ENCODE results near the gene PARD6A.

PARD6A gene

GRCh38 chr16:67660564-67661028 is at the start of gene PARD6A:
Gene PARD6A (plus strand): TSS chr16:67660960. CDS start chr16:67661039, 79 bp downstream.
- peak within 1 kb of the TSS; percentile 99 for H3K4me2 ChIP-seq (ENCODE audit: low read depth, low read length)
- H3K9ac ChIP-seq (ENCODE audit: low read length): peak within 1 kb of the TSS; percentile 95
- H3K9me3 ChIP-seq (replicated peaks; ENCODE audit: insufficient read depth, low read length): no peaks in the 10 kb centered on the region
- no peaks in the 10 kb centered on the region for H4K20me1 ChIP-seq (ENCODE audit: insufficient read depth, low read length)
- H3K27ac ChIP-seq (ENCODE audit: low read length): peak within 1 kb of the TSS; percentile 96
- H3K4me1 ChIP-seq (ENCODE audit: low read length): peaks cover 14% of the 10 kb centered on the region
- H3K36me3 ChIP-seq (replicated peaks; ENCODE audit: insufficient read depth, low read length): no peaks in the 10 kb centered on the region
- no peak for TF ChIP-seq EZH2 (optimal IDR thresholded peaks at IDR 0.05; ENCODE audit: low read depth, low read length)
- TF ChIP-seq EZH2phosphoT487 (IDR thresholded peaks at IDR 0.05; ENCODE audit: low read length): no peak
- TF ChIP-seq, protein P1, sequence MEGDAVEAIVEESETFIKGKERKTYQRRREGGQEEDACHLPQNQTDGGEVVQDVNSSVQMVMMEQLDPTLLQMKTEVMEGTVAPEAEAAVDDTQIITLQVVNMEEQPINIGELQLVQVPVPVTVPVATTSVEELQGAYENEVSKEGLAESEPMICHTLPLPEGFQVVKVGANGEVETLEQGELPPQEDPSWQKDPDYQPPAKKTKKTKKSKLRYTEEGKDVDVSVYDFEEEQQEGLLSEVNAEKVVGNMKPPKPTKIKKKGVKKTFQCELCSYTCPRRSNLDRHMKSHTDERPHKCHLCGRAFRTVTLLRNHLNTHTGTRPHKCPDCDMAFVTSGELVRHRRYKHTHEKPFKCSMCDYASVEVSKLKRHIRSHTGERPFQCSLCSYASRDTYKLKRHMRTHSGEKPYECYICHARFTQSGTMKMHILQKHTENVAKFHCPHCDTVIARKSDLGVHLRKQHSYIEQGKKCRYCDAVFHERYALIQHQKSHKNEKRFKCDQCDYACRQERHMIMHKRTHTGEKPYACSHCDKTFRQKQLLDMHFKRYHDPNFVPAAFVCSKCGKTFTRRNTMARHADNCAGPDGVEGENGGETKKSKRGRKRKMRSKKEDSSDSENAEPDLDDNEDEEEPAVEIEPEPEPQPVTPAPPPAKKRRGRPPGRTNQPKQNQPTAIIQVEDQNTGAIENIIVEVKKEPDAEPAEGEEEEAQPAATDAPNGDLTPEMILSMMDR (IDR thresholded peaks at IDR 0.05; ENCODE audit: low read length): no peak
- H2AFZ ChIP-seq (ENCODE audit: low read length): peak within 1 kb of the TSS; percentile 98
- peak; percentile 99 for DNase-seq
- peak within 1 kb of the TSS; percentile 93 for H3K4me3 ChIP-seq (ENCODE audit: low read length)
- no peaks in the 10 kb centered on the region for H3K9me2 ChIP-seq (replicated peaks; ENCODE audit: insufficient read depth, low read length)
- H3K27me3 ChIP-seq (replicated peaks; ENCODE audit: insufficient read depth, low read length): no peaks in the 10 kb centered on the region
- H3K79me2 ChIP-seq (ENCODE audit: low read length): peaks cover 49% of the 10 kb centered on the region
- H3F3A ChIP-seq (ENCODE audit: insufficient read depth, low read length): peaks cover 15% of the 10 kb centered on the region; the same call in 1 of the 2 replicates

DNA sequence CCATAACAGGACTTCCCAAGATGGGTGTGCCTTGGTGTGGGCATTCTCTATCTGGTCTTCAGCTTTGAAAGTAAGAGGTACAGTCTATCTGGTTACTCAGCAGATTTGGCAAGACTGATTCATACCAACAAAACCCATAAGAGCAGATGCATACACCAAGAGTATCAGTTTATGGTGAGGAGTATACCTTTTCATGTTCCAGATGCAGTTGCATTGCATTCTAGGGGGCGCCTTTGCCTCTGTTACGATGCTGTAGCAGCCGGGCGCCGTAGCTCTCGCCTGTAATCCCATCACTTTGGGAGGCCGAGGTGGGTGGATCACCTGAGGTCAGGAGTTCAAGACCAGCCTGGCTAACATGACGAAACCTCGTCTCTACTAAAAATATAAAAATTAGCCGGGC is 47.0 kb upstream of the PARD6A start:
- Histone ChIP-seq H3K36me3 (replicated peaks; ENCODE audit: insufficient read depth, low read length) (peaks cover 18% of the 10 kb centered on the region; the same call in 1 of the 2 replicates), H4K20me1 (ENCODE audit: insufficient read depth, low read length) (no peaks in the 10 kb centered on the region), H3F3A (ENCODE audit: insufficient read depth, low read length) (no peaks in the 10 kb centered on the region), H3K4me1 (ENCODE audit: low read length) (no peaks in the 10 kb centered on the region), H3K4me2 (ENCODE audit: low read depth, low read length) (no peak overlapping the region), H3K4me3 (ENCODE audit: low read length) (no peak overlapping the region), H2AFZ (ENCODE audit: low read length) (no peak overlapping the region), H3K9me2 (replicated peaks; ENCODE audit: insufficient read depth, low read length) (no peaks in the 10 kb centered on the region), H3K27me3 (replicated peaks; ENCODE audit: insufficient read depth, low read length) (no peaks in the 10 kb centered on the region), H3K9ac (ENCODE audit: low read length) (no peak overlapping the region), H3K79me2 (ENCODE audit: low read length) (peaks cover 70% of the 10 kb centered on the region), H3K27ac (ENCODE audit: low read length) (no peak overlapping the region), H3K9me3 (replicated peaks; ENCODE audit: insufficient read depth, low read length) (no peaks in the 10 kb centered on the region)
- DNase-seq: no peak
- TF ChIP-seq EZH2phosphoT487 (IDR thresholded peaks at IDR 0.05; ENCODE audit: low read length) (no peak), EZH2 (optimal IDR thresholded peaks at IDR 0.05; ENCODE audit: low read depth, low read length) (no peak)
- TF ChIP-seq, protein P1 (IDR thresholded peaks at IDR 0.05; ENCODE audit: low read length): no peak

- TF ChIP-seq, protein P1 (IDR thresholded peaks at IDR 0.05; ENCODE audit: low read length): no peak
- no peak for TF ChIP-seq EZH2 (optimal IDR thresholded peaks at IDR 0.05; ENCODE audit: low read depth, low read length)
- no peak for TF ChIP-seq EZH2phosphoT487 (IDR thresholded peaks at IDR 0.05; ENCODE audit: low read length)
- Histone ChIP-seq H3K36me3 (replicated peaks; ENCODE audit: insufficient read depth, low read length) (0 out of 2 replicates have a peak, but pooled peaks cover 8% of the 10 kb centered on the region), H3K79me2 (ENCODE audit: low read length) (peaks cover 14% of the 10 kb centered on the region), H3K4me2 (ENCODE audit: low read depth, low read length) (no peak overlapping the region), H3K4me3 (ENCODE audit: low read length) (no peak overlapping the region), H3K4me1 (ENCODE audit: low read length) (no peaks in the 10 kb centered on the region), H3K27ac (ENCODE audit: low read length) (no peak overlapping the region), H4K20me1 (ENCODE audit: insufficient read depth, low read length) (no peaks in the 10 kb centered on the region), H3K9me3 (replicated peaks; ENCODE audit: insufficient read depth, low read length) (no peaks in the 10 kb centered on the region), H3F3A (ENCODE audit: insufficient read depth, low read length) (no peaks in the 10 kb centered on the region), H2AFZ (ENCODE audit: low read length) (no peak overlapping the region), H3K27me3 (replicated peaks; ENCODE audit: insufficient read depth, low read length) (no peaks in the 10 kb centered on the region), H3K9ac (ENCODE audit: low read length) (no peak overlapping the region), H3K9me2 (replicated peaks; ENCODE audit: insufficient read depth, low read length) (no peaks in the 10 kb centered on the region)
- DNase-seq: no peak
Observed at GRCh38 chr16:67628216-67628615, 32.5 kb upstream of the PARD6A start.

Measured in MM.1S (cell line).